Measurements from ENCODE around the gene SLC30A2.

SLC30A2 gene

DNA sequence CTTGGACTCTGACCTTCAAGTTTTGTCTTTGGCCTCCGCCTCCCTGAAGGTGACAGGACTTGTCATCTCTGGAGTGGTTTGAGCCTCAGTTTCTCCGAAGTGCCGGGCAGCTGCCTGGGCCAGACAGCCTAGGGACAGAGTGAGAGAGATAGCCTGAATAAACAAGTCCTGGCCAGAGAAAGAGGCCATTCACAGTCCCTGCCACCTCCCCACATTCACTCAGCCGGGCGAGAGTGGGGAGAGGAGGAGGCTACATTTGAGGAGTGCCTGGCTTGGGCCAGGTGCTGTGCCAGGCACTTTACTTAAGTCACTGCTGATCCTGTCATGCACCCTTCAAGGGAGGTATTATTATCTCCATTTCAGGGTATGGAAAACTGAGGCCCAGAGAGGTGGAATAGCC, 20.9 kb downstream of the SLC30A2 start:
- Mint-ChIP-seq H3K36me3 (ENCODE audit: low read depth) (no peaks in the 10 kb centered on the region), H3K9me3 (no peaks in the 10 kb centered on the region), H3K27me3 (ENCODE audit: low read depth, poor library complexity) (peaks cover 3% of the 10 kb centered on the region), H3K4me1 (peaks cover 50% of the 10 kb centered on the region), H3K4me3 (no peak overlapping the region), H3K27ac (no peak overlapping the region)
- no peak for DNase-seq
- TF ChIP-seq, protein P1, sequence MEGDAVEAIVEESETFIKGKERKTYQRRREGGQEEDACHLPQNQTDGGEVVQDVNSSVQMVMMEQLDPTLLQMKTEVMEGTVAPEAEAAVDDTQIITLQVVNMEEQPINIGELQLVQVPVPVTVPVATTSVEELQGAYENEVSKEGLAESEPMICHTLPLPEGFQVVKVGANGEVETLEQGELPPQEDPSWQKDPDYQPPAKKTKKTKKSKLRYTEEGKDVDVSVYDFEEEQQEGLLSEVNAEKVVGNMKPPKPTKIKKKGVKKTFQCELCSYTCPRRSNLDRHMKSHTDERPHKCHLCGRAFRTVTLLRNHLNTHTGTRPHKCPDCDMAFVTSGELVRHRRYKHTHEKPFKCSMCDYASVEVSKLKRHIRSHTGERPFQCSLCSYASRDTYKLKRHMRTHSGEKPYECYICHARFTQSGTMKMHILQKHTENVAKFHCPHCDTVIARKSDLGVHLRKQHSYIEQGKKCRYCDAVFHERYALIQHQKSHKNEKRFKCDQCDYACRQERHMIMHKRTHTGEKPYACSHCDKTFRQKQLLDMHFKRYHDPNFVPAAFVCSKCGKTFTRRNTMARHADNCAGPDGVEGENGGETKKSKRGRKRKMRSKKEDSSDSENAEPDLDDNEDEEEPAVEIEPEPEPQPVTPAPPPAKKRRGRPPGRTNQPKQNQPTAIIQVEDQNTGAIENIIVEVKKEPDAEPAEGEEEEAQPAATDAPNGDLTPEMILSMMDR (IDR thresholded peaks at IDR 0.05): no peak

DNA sequence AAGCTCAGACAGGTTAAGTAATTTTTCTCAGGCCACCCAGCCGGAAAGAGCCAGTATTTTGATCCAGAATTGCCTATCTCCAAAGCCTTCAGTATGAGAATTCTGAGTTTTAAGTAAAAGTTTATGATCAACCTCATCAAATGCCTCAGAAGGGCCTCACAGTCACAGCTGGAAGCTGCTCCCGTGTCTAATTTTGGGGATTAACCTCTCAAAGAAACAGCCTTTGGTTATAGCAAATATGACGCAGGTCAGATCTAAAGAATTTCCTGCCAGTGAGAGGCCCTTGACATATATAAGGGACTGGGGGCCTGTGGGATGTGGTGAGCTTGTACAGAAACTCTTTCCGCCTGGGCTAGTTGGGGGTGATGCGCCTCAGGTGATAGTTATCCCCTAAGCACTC, 22.1 kb downstream of the SLC30A2 start:
- Mint-ChIP-seq H3K4me1 (peaks cover 62% of the 10 kb centered on the region), H3K9me3 (no peaks in the 10 kb centered on the region), H3K27me3 (ENCODE audit: low read depth, poor library complexity) (peaks cover 3% of the 10 kb centered on the region), H3K4me3 (no peak overlapping the region), H3K27ac (no peak overlapping the region), H3K36me3 (ENCODE audit: low read depth) (no peaks in the 10 kb centered on the region)
- TF ChIP-seq, protein P1 (IDR thresholded peaks at IDR 0.05): no peak
- no peak for DNase-seq

DNA sequence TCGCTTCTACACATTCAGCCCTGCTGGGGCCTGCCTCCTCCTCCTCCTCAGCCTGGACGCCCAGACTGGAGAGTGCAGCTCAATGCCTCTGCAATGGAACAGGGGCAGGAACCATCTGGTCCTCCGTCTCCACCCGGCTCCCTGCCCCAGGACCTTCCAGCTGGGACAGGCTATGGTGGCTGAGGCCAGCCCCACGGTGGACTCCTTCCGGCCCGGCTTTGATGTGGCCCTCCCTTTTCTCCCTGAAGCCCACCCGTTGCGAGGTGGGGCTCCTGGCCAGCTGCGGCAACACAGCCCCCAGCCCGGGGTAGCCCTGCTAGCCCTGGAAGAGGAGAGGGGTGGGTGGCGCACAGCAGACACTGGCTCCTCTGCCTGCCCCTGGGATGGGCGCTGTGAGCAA, 22.9 kb downstream of the SLC30A2 start:
- no peak overlapping the region for H3K27ac Mint-ChIP-seq
- TF ChIP-seq, protein P1 (IDR thresholded peaks at IDR 0.05): no peak
- no peak overlapping the region for H3K4me3 Mint-ChIP-seq
- no peak for DNase-seq
- no peaks in the 10 kb centered on the region for H3K9me3 Mint-ChIP-seq
- H3K4me1 Mint-ChIP-seq: peaks cover 68% of the 10 kb centered on the region
- no peaks in the 10 kb centered on the region for H3K36me3 Mint-ChIP-seq (ENCODE audit: low read depth)
- peaks cover 7% of the 10 kb centered on the region for H3K27me3 Mint-ChIP-seq (ENCODE audit: low read depth, poor library complexity)

DNA sequence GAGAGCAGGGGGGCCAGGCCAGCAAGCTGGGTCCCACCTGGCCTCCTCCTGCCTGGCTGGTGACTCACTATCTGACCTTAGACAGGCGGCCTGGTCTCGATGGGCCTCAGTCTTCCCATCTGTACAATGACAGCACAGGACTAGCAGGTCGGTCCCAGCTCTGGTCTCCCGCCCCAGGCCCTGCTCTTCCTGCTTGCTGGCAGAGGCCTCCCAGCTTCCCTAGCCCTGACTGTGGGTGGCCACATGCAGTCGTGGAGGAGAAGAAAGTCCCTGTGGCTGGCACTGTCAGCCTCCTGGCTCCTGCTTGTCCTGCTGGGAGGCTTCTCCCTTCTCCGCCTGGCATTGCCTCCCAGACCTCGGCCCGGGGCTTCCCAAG, 23.5 kb downstream of the SLC30A2 start:
- Mint-ChIP-seq H3K27ac (no peak overlapping the region), H3K4me3 (no peak overlapping the region)

DNA sequence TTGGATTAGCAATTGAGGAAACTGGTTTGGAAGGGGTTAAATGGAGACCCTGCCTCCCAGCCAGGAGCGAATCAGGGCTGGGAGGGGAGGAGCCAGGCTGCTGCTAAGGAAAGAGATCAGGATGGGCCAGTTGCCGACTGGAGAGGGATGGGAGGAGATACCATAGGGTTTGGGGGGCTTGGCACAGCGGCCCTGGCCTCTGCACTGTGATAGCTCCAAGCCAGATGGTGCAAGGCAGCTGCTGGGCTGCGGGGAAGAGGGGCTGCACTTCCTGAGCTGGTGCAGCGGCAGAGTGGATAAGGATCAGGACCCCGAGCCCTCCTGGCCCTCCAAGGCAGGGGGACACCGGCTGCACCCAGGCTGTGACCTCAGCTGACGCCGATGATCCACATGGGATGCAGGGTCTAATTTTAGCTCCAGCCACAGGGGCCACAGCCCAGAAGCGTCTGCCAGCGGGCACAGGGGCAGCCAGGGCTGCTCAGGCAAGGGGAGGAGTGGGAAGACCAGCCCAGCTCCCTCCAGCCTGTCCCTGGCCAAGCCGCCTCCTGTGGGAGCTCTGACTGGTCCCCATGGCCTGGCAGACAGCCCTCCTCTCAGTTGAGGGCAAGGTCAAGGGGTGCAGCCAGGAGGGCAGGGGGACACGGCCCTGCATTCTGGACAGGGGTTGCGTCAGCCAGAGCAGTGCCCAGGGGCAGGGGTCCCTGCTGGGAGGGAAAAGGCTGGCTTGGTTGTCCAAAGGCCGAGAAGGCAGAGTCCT, 24.1 kb downstream of the SLC30A2 start, which contains the start of gene EXTL1:
Gene EXTL1 (plus strand): TSS at position 129 of the 757 bp plus-strand sequence. CDS start 872 bp downstream, outside the sequence.
- Mint-ChIP-seq H3K4me3 (peak within 1 kb of the TSS; percentile 83), H3K4me1 (peaks cover 65% of the 10 kb centered on the region), H3K36me3 (ENCODE audit: low read depth) (no peaks in the 10 kb centered on the region), H3K27me3 (ENCODE audit: low read depth, poor library complexity) (peaks cover 7% of the 10 kb centered on the region), H3K9me3 (no peaks in the 10 kb centered on the region), H3K27ac (no peak within 1 kb of the TSS)
- DNase-seq: peak; percentile 69
- TF ChIP-seq, protein P1 (IDR thresholded peaks at IDR 0.05): no peak

More for the DNA sequence above, 23.5 kb downstream of the SLC30A2 start:
- H3K36me3 Mint-ChIP-seq (ENCODE audit: low read depth): no peaks in the 10 kb centered on the region
- H3K9me3 Mint-ChIP-seq: no peaks in the 10 kb centered on the region
- no peak for DNase-seq
- TF ChIP-seq, protein P1 (IDR thresholded peaks at IDR 0.05): no peak
- H3K27me3 Mint-ChIP-seq (ENCODE audit: low read depth, poor library complexity): peaks cover 7% of the 10 kb centered on the region
- peaks cover 65% of the 10 kb centered on the region for H3K4me1 Mint-ChIP-seq
